ENCODE results near the gene DGKK.

DNA sequence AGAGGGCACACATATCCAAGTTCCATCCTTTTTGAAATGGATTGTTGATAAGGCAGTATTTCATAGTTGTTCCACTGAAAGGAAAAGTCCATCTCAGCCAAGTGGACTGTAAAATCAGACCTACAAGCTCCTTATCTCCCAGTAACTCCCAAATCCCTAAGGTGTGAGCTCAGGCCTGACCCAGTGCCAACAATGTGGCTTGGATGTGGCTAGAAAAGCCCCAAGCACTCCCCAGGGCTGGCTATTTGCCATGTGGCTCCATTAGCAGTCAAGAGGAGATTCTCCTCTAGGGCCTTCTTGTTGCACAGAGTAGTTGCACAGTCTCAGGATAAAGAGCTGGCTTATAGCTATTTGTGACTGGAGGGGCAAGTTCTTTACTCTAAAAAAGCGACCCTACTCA lies 25.0 kb upstream of the DGKK start:
- TF ChIP-seq POLR2A (IDR thresholded peaks at IDR 0.05; ENCODE audit: low read length) (no peak), GATA1 (IDR thresholded peaks at IDR 0.05; ENCODE audit: low read depth, low read length) (no peak)
